Heart left ventricle (tissue), 16 donors: ENCODE data around the gene SRD5A3. TPM values are rescaled to one million over a fixed set of nuclear protein-coding genes. Genes with fewer than 3 reads are reported as not detected.

Source experiments
- ATAC-seq, 4 donors: fragments of 200-7000 bp; cut with Tn5 transposase; one replicate each; pipeline ENCODE4 v1.9.1; 2020 to 2022; ENCODE audit warnings: moderate library complexity in 4 of 4, mild to moderate bottlenecking in 3 of 4, moderate number of reproducible peaks in 1 of 4
- DNase-seq, 5 donors: peaks; one replicate each; pipeline ENCODE4 v3.0.0-alpha.2; 2020
- H3K27ac ChIP-seq, 12 donors: fragments of 200-600 bp; sonication (generic) in 4 of 12; one replicate each; pipeline versions ENCODE4 v1.5.0 to v1.8.0; 2016 to 2022; ENCODE audit warnings: mild to moderate bottlenecking in 2 of 12
- H3K27me3 ChIP-seq, 9 donors: fragments of 200-600 bp; sonication (generic) in 2 of 9; one replicate each; pipeline versions ENCODE4 v1.5.1 to v1.8.0; 2016 to 2022; ENCODE audit warnings: mild to moderate bottlenecking in 3 of 9
- H3K36me3 ChIP-seq, 9 donors: fragments of 200-600 bp; sonication (generic) in 2 of 9; one replicate each; pipeline versions ENCODE4 v1.5.0 to v1.8.0; 2018 to 2022; ENCODE audit warnings: mild to moderate bottlenecking in 2 of 9
- H3K4me1 ChIP-seq, 12 donors: fragments of 200-600 bp; sonication (generic) in 4 of 12; one replicate each; pipeline versions ENCODE4 v1.5.0 to v1.8.0; 2016 to 2022; ENCODE audit warnings: mild to moderate bottlenecking in 3 of 12
- H3K4me3 ChIP-seq, 12 donors: fragments of 200-600 bp; sonication (generic) in 4 of 12; one replicate each; pipeline versions ENCODE4 v1.5.0 to v1.8.0; 2017 to 2022; ENCODE audit warnings: mild to moderate bottlenecking in 9 of 12, moderate library complexity in 4 of 12
- H3K9me3 ChIP-seq, 12 donors: fragments of 200-600 bp; sonication (generic) in 4 of 12; one replicate each; pipeline versions ENCODE4 v1.5.0 to v1.8.0; 2016 to 2022; ENCODE audit warnings: mild to moderate bottlenecking in 1 of 12
- POLR2A ChIP-seq, 2 donors: fragments of 450-650 bp; IDR thresholded peaks; one replicate each; pipeline ENCODE4 v1.6.1; 2017; ENCODE audit warnings: antibody characterized with exemption in 2 of 2, mild to moderate bottlenecking in 2 of 2, moderate library complexity in 2 of 2
- WGBS, 4 donors: extraction: QIAGEN DNeasy Blood & Tissue Kit in 2 of 4; methylation state at CpG; one replicate each; pipeline versions ENCODE4 v1.1.5 to v1.1.7; 2013 to 2018; 5-methylcytosine and 5-hydroxymethylcytosine counted together
- intact Hi-C, 10 donors: fragments of 100-400 bp; cut with DNase I; formaldehyde crosslinking; loops; one replicate each; pipeline versions ENCODE4 v1.11.1 to v1.14.2; 2022
- polyA plus RNA-seq, 2 donors: library from polyadenylated mRNA; stranded (reverse); fragments of 200-250 nt; gene quantifications; one replicate each; pipeline ENCODE4 v1.2.3, GENCODE V29; 2013
- total RNA-seq, 9 donors: library from RNA; depleted of rRNA in 2 of 9; stranded (reverse); fragments of >200 nt in 2 of 9; fragmentation: NEBNext Ultra II Directional in 3 of 9; extraction: Animal tissue kit (Norgen Biotek cat#: 25700) in 3 of 9; gene quantifications; one replicate each; pipeline versions ENCODE4 v1.1.0 to v1.2.4, GENCODE V29; 2016 to 2023
- TF ChIP-seq, protein P1 (sequence below), 12 donors: fragments of 200-600 bp; sonication (generic) in 4 of 12; IDR thresholded peaks; one replicate each; pipeline versions ENCODE4 v1.5.0 to v1.8.0; 2018 to 2022; ENCODE audit warnings: antibody characterized with exemption in 12 of 12, mild to moderate bottlenecking in 5 of 12
- donor health status: ischemic (EF 13 %, LVEDD 7.1; RV severe dilation, severe dysfunction).
- donor health status: healthy with polysubstance abuse.
- donor health status: DM: no; HTN: yes; CAD: no.
- donor health status: DM: no; HTN: no; CAD: no.
- donor health status: ischemic (EF 25% LVEDD 6.9; RV normal size, moderate dysfunction).
- donor health status: ischemic (EF 25% LVEDD 5.7; RV mildly dilated, moderate dysfunction).
- donor health status: healthy.
- donor health status: DM: yes; HTN: yes; CAD: no.
- donor health status: ischemic (EF 35%, LVEDD 5.7; RV mildly dilated, moderate dysfunction).
- donor health status: nonischemic (EF 11% LVEDD 7.7; RV severe dilation, severe dysfunction).
- donor health status: DM: yes; HTN: yes; CAD: no.
- donor health status: PGD.
- donor health status: ischemic (EF 29% LVEDD 5.4; RV normal size, mild dysfunction).
- donor health status: nonischemic (EF 23%, LVEDD 6.1; RV moderate dilation, normal function).

SRD5A3 gene
- total and polyA plus RNA-seq, 11 donors = 4.5 to 16.8 (median 7.8) TPM

DNA sequence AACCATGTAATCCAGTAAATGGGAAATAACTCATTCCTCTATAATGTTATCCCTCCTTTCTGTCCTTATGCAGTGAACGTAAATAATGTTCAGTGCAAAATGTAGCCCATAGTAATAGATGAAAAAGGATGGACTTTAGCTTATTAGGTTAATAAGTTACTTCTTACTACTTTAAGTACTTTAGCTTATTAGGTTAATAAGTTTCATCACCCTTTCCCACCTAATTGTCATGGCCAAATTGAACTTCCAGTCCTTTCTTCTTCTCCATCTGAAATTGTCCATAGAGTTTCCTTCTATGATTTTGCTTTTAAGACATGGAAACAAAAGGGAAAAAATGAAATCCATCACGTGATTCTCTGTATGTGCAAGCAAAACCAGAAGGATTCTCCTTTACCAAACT, 34.5 kb downstream of the SRD5A3 start:
- Histone ChIP-seq H3K36me3 (no peaks in the 10 kb centered on the region), H3K4me1 (peaks cover 0 to 12% (median 0%) of the 10 kb centered on the region in 12 donors), H3K27ac (no peak overlapping the region), H3K4me3 (no peak overlapping the region), H3K9me3 (no peaks in the 10 kb centered on the region), H3K27me3 (no peaks in the 10 kb centered on the region)
- DNase-seq (no peak), ATAC-seq (no peak)
- WGBS, 4 donors = 87 to 92% (median 90%) methylated on average over 2 of the region's 2 CpGs
- intact Hi-C loops = no loop called here
- TF ChIP-seq POLR2A (IDR thresholded peaks at IDR 0.05) = no peak
- TF ChIP-seq, protein P1, sequence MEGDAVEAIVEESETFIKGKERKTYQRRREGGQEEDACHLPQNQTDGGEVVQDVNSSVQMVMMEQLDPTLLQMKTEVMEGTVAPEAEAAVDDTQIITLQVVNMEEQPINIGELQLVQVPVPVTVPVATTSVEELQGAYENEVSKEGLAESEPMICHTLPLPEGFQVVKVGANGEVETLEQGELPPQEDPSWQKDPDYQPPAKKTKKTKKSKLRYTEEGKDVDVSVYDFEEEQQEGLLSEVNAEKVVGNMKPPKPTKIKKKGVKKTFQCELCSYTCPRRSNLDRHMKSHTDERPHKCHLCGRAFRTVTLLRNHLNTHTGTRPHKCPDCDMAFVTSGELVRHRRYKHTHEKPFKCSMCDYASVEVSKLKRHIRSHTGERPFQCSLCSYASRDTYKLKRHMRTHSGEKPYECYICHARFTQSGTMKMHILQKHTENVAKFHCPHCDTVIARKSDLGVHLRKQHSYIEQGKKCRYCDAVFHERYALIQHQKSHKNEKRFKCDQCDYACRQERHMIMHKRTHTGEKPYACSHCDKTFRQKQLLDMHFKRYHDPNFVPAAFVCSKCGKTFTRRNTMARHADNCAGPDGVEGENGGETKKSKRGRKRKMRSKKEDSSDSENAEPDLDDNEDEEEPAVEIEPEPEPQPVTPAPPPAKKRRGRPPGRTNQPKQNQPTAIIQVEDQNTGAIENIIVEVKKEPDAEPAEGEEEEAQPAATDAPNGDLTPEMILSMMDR (IDR thresholded peaks at IDR 0.05) = no peak

DNA sequence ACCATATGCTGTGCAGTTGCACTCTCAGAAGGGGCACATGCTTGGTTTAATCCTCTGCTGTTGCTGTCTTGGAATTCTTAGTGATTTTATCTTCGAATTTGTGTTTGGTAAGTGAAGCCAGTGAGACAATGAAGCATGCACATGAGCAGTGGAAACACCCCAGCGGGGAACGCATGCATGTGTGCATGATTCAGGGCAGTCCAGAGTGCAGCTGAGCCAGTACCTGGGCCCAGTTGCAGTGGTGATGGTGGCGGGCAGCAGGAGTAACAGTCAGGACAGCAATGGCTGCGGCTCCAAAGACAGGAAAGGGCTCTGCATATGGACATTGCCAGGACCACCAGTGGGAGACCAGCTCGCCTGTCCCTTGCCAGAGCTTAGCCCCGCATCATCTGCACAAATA, 35.5 kb downstream of the SRD5A3 start:
- ATAC-seq = no peak

DNA sequence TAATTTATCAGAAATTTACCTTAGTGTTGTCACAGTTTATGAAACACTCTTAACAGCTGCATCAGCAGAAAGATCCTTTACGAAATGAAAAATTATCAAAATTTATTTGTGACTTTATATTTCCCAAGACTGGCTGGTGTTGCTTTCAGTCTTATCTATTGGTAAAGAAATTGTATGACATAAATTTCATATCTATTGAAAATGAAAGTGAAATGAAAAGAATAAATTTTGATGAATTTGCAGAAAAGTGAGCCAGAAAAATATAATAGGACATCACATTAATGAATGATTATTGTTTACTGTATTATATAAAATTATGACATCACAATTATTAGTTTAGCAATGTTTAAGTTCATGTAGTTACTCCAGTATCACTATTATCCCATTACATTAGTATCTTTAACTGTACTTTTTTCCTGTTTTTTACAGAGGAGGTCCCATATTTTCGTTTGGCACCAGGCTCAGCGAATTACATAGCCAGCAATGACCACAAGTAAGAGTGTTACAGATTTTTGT, 36.5 kb downstream of the SRD5A3 start:
- intact Hi-C loops = no loop called here
- WGBS, 4 donors = 90 to 93% (median 91%) methylated on average over 3 of the region's 3 CpGs
- no peak overlapping the region for H3K4me3 ChIP-seq
- ATAC-seq (no peak), DNase-seq (no peak)
- peaks cover 0 to 12% (median 0%) of the 10 kb centered on the region in 12 donors for H3K4me1 ChIP-seq
- H3K27ac ChIP-seq = no peak overlapping the region
- H3K36me3 ChIP-seq = no peaks in the 10 kb centered on the region
- no peaks in the 10 kb centered on the region for H3K27me3 ChIP-seq
- no peaks in the 10 kb centered on the region for H3K9me3 ChIP-seq
- TF ChIP-seq, protein P1 (IDR thresholded peaks at IDR 0.05) = no peak
- TF ChIP-seq POLR2A (IDR thresholded peaks at IDR 0.05) = no peak

More for the DNA sequence above, 35.5 kb downstream of the SRD5A3 start:
- intact Hi-C loops = no loop called here
- H3K9me3 ChIP-seq = no peaks in the 10 kb centered on the region
- no peak for TF ChIP-seq POLR2A (IDR thresholded peaks at IDR 0.05)
- TF ChIP-seq, protein P1 (IDR thresholded peaks at IDR 0.05) = no peak
- 95 to 98% (median 97%) methylated on average over 6 to 7 of the region's 7 CpGs for WGBS, 4 donors
- H3K36me3 ChIP-seq = no peaks in the 10 kb centered on the region
- H3K4me1 ChIP-seq = peaks cover 0 to 12% (median 0%) of the 10 kb centered on the region in 12 donors
- H3K27me3 ChIP-seq = no peaks in the 10 kb centered on the region
- no peak overlapping the region for H3K4me3 ChIP-seq
- DNase-seq = no peak
- no peak overlapping the region for H3K27ac ChIP-seq

DNA sequence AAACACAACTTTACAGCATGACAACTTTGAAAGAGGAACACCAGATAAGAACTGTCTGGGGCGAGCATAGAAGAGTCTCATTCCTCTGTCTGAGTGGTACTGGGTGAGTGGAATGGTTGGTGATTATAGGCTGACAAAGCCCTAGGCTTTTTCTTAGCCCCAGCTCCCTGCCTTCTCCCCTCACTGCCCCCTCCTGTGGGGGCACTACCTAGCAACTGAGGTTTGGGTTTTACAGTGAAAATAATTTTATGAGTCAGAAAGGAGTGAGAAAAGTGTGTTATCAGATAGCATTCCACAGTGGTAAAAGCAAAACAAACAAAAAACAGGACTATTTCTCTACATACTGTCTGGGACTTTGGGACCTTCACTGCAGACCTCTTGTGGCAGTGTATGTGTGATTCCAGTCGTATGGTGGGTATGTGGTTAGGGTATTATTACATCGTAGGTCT, 39.2 kb downstream of the SRD5A3 start:
- DNase-seq = no peak
- H3K4me3 ChIP-seq = no peak overlapping the region
- H3K27me3 ChIP-seq = no peaks in the 10 kb centered on the region
- H3K4me1 ChIP-seq = peaks cover 0 to 12% (median 0%) of the 10 kb centered on the region in 12 donors
- H3K27ac ChIP-seq = no peak overlapping the region
- no peak for ATAC-seq
- 81 to 86% (median 84%) methylated on average over 3 of the region's 3 CpGs for WGBS, 4 donors
- no peak for TF ChIP-seq POLR2A (IDR thresholded peaks at IDR 0.05)
- TF ChIP-seq, protein P1 (IDR thresholded peaks at IDR 0.05) = no peak
- no peaks in the 10 kb centered on the region for H3K36me3 ChIP-seq
- intact Hi-C loops = no loop called here
- H3K9me3 ChIP-seq = no peaks in the 10 kb centered on the region
